Suprapubic skin (tissue), 4 donors: ENCODE data around the gene GEN1.

Experiments
- CTCF ChIP-seq, 2 donors: fragments of 200-600 bp in 1 of 2; fragments of 450-650 bp in 1 of 2; sonication (generic) in 1 of 2; IDR thresholded peaks; one replicate each; pipeline ENCODE4 v1.5.1; 2016 to 2019; ENCODE audit warnings: antibody characterized with exemption in 2 of 2, mild to moderate bottlenecking in 1 of 2, moderate library complexity in 1 of 2
- EP300 ChIP-seq: sonication (generic); formaldehyde crosslinking; IDR thresholded peaks from one replicate; pipeline ENCODE4 v1.6.1; 2017; ENCODE audit warnings: antibody characterized with exemption
- POLR2A ChIP-seq, 2 donors: fragments of 450-650 bp; IDR thresholded peaks; one replicate each; pipeline ENCODE4 v1.6.1; 2017; ENCODE audit warnings: antibody characterized with exemption in 2 of 2, mild to moderate bottlenecking in 2 of 2, moderate library complexity in 2 of 2
- POLR2AphosphoS5 ChIP-seq, 3 donors: sonication (generic); formaldehyde crosslinking; IDR thresholded peaks; one replicate each; pipeline ENCODE4 v1.6.1; 2017; ENCODE audit warnings: antibody characterized with exemption in 3 of 3

GRCh38 chr2:17805166-17805565, 51.2 kb downstream of the GEN1 start:
- TF ChIP-seq POLR2AphosphoS5 (IDR thresholded peaks at IDR 0.05) (no peak), POLR2A (IDR thresholded peaks at IDR 0.05) (no peak), EP300 (no peak), CTCF (IDR thresholded peaks at IDR 0.05) (no peak)
